Tibial nerve (tissue), 4 donors: ENCODE measurements around the gene TFEB.

Experiments
- CTCF ChIP-seq, 5 experiments: fragments of 200-600 bp in 3 of 5; fragments of 450-650 bp in 2 of 5; sonication (generic) in 3 of 5; IDR thresholded peaks; one replicate each; pipeline ENCODE4 v1.5.1; 2016 to 2019; ENCODE audit warnings: antibody characterized with exemption in 5 of 5, mild to moderate bottlenecking in 3 of 5, moderate library complexity in 2 of 5
- EP300 ChIP-seq, 2 donors: sonication (generic); formaldehyde crosslinking; IDR thresholded peaks; one replicate each; pipeline ENCODE4 v1.6.1; 2017; ENCODE audit warnings: antibody characterized with exemption in 2 of 2, mild to moderate bottlenecking in 1 of 2
- POLR2A ChIP-seq, 2 donors: fragments of 450-650 bp; IDR thresholded peaks; one replicate each; pipeline ENCODE4 v1.6.1; 2017; ENCODE audit warnings: antibody characterized with exemption in 2 of 2, mild to moderate bottlenecking in 2 of 2, moderate library complexity in 2 of 2

DNA sequence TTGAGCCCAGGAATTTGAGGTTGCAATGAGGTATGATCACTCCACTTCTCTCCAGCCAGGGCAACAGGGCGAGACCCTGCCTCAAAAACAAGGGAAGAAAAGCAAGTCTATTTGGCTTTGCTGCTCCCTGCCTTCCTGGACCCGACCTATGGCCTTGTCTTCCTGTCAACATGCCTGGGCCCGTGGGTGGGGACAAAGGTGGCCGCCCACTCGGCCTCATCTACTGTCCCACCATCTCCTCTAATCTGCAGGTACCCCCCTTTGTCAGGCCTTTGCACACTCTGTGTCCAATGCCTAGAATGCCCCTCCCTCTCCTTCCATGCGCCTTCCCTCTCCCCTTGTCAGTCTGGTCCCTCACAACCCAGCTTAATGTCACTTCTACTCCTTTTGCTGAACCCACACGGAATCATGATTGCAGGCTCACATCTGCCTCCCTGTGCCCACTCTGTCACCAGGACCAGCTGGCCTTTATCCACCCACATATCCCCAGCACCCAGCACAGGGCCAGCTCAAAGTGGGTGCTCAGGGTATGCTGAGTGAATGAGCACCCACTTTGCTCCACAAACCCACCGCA lies 56.8 kb downstream of the TFEB start:
- no peak for TF ChIP-seq CTCF (IDR thresholded peaks at IDR 0.05)
- no peak for TF ChIP-seq EP300 (IDR thresholded peaks at IDR 0.05)
- TF ChIP-seq POLR2A (IDR thresholded peaks at IDR 0.05) = no peak
